ENCODE results near the gene CNNM3. TPM values are rescaled to one million over a fixed set of nuclear protein-coding genes. Genes with fewer than 3 reads are reported as not detected.

CNNM3 gene
- total RNA-seq, 1 donor from 2014 or later, result 16.5 TPM

DNA sequence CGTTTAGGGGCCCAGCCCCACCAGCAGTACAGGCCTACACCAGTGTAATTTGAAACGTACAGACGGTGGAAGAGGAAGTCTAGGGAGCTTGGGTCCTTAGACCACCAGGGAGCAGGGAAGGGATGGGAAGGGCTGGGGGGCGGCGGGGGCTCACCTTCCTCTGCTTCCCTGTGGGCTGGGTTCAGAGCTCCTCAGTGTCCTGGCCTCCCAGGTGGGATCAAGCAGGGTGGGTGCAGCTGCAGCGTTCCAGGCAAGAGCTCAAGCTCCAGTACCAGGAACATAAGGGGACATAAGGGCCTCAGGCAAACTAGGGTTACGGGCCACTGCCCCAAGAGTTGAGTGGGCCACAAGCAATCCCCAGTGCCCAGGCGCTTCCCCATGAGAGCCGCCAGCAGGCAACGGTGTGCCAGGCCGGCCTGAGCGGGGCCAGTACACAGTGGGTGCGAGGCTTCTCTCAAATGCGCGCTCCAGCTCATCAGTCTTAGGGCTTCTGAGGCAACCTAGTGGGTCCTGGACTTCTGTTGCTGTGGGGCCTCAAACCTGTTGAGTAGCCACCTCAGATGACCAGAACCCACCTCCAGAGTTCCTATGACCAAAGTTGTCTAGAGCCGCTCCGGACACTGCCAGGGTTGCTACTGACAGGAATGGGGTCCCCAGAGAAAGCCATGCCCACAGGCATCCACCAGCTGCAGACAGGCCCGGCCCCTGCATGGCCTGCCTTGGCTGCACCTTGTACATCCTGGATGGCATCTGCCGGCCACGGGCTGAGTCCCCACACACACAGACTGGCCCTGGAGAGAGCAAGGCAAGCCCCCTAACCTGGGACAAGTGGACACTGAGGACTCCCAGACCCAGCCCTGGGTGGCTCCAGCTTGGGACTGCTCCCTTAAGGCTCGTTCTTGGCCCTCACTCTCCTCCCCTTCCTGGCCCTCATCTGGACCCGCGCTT, 22.6 kb downstream of the CNNM3 start:
- peaks cover 15% of the 10 kb centered on the region for H3K4me1 ChIP-seq
- no peaks in the 10 kb centered on the region for H3K27me3 ChIP-seq
- no peak for DNase-seq (ENCODE audit: extremely low spot score in 2 of 2)
- no peak overlapping the region for H3K4me3 ChIP-seq
- intact Hi-C loops (cut with DNase I), result no loop called here
- TF ChIP-seq POLR2AphosphoS5 (IDR thresholded peaks at IDR 0.05; ENCODE audit: insufficient read depth in 1 of 2, low read depth in 1 of 2), result no peak
- TF ChIP-seq, protein P1, sequence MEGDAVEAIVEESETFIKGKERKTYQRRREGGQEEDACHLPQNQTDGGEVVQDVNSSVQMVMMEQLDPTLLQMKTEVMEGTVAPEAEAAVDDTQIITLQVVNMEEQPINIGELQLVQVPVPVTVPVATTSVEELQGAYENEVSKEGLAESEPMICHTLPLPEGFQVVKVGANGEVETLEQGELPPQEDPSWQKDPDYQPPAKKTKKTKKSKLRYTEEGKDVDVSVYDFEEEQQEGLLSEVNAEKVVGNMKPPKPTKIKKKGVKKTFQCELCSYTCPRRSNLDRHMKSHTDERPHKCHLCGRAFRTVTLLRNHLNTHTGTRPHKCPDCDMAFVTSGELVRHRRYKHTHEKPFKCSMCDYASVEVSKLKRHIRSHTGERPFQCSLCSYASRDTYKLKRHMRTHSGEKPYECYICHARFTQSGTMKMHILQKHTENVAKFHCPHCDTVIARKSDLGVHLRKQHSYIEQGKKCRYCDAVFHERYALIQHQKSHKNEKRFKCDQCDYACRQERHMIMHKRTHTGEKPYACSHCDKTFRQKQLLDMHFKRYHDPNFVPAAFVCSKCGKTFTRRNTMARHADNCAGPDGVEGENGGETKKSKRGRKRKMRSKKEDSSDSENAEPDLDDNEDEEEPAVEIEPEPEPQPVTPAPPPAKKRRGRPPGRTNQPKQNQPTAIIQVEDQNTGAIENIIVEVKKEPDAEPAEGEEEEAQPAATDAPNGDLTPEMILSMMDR (IDR thresholded peaks at IDR 0.05), result no peak
- TF ChIP-seq POLR2A (IDR thresholded peaks at IDR 0.05), result no peak
- H3K27ac ChIP-seq, result no peak overlapping the region
- no peaks in the 10 kb centered on the region for H3K9me3 ChIP-seq
- peaks cover 0 to 4% of the 10 kb centered on the region in 2 donors for H3K36me3 ChIP-seq

DNA sequence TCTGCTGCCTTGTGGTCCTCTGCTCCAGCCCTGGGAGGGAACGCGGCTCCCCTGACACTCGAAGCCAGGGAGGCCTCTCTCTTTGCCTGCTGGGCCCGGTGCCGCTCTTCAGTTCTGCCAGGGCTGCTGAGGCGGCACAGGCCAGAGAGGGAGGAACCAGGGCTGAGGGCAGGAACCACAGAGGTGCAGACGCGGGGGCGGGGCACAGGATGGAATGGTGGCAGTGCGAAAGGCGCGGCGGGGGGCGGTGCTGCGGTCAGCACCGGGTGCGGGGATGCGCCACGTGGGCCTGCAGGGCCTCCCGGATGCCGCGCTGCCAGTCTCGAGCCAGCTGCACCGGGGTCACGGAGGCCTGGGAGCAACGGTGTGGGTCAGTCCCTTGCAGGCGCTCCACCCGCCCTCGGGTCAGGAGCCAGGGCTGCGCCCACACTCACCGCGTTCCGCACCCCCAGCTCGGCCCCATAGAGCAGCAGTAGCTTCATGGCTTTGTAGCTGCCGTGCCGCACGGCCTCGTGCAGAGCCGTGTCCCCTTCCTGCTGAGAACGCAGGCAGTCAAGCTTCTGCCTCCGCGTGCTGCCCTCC, 23.3 kb downstream of the CNNM3 start:
- Histone ChIP-seq H3K36me3 (peaks cover 0 to 4% of the 10 kb centered on the region in 2 donors), H3K9me3 (no peaks in the 10 kb centered on the region), H3K4me3 (peak overlapping the region in 1 of 2 donors; percentile 12), H3K27ac (no peak overlapping the region), H3K27me3 (no peaks in the 10 kb centered on the region), H3K4me1 (peaks cover 15% of the 10 kb centered on the region)
- intact Hi-C loops (cut with DNase I), result no loop called here
- TF ChIP-seq POLR2AphosphoS5 (IDR thresholded peaks at IDR 0.05; ENCODE audit: insufficient read depth in 1 of 2, low read depth in 1 of 2), result peak in 1 of 2 donors; percentile 28
- TF ChIP-seq, protein P1 (IDR thresholded peaks at IDR 0.05), result no peak
- no peak for DNase-seq (ENCODE audit: extremely low spot score in 2 of 2)

DNA sequence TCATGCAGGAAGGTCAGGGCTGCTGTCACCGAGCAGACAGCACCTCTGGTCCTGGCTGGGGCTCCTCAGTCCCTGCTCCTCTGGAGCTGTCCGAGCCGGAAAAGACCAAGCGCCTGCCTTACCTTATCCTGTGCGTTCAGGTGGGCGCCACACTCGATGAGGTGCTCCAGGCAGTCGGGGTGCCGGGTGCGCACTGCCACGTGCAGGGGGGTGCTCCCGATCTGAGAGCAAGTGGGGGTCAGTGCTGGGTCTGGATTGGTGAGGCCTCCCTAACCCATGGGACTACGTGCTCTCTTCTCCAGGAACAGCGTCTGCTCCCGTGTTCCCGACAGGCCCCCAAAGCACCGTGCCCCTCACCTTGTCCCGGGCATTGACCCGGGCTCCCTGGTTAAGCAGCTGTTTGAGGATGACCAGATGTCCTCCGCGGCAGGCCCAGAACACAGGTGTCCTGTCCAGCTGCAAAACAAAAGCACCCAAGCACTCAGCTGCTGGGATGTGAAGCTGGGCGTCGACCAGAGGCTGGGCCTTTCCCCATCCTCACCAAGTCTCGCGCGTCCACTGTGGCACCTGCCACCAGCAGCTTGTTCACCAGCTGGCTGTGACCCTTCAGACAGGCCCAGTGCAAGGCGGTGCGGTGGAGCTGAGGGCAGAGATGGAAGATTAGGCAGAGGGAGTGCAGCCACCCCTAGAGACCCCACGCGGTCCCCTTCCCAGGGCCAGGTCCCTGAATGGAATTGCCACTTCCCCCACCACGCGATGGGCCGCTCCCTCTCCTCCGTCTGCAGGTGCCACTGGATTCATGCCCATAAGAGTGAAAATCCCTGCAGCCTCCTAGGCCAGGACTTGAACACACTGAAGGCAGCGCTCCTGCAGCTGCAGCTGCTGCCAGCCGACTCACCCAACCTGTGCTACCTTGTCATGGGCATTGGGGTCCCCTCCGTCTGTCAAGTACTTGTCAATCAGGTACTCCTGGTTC, 24.1 kb downstream of the CNNM3 start:
- TF ChIP-seq POLR2A (IDR thresholded peaks at IDR 0.05) (no peak), POLR2AphosphoS5 (IDR thresholded peaks at IDR 0.05; ENCODE audit: insufficient read depth in 1 of 2, low read depth in 1 of 2) (no peak)
- TF ChIP-seq, protein P1 (IDR thresholded peaks at IDR 0.05), result no peak
- no peak for DNase-seq (ENCODE audit: extremely low spot score in 2 of 2)
- peaks cover 15% of the 10 kb centered on the region for H3K4me1 ChIP-seq
- intact Hi-C loops (cut with DNase I), result no loop called here
- no peaks in the 10 kb centered on the region for H3K9me3 ChIP-seq
- no peak overlapping the region for H3K4me3 ChIP-seq
- H3K27me3 ChIP-seq, result no peaks in the 10 kb centered on the region
- no peaks in the 10 kb centered on the region for H3K36me3 ChIP-seq
- no peak overlapping the region for H3K27ac ChIP-seq

DNA sequence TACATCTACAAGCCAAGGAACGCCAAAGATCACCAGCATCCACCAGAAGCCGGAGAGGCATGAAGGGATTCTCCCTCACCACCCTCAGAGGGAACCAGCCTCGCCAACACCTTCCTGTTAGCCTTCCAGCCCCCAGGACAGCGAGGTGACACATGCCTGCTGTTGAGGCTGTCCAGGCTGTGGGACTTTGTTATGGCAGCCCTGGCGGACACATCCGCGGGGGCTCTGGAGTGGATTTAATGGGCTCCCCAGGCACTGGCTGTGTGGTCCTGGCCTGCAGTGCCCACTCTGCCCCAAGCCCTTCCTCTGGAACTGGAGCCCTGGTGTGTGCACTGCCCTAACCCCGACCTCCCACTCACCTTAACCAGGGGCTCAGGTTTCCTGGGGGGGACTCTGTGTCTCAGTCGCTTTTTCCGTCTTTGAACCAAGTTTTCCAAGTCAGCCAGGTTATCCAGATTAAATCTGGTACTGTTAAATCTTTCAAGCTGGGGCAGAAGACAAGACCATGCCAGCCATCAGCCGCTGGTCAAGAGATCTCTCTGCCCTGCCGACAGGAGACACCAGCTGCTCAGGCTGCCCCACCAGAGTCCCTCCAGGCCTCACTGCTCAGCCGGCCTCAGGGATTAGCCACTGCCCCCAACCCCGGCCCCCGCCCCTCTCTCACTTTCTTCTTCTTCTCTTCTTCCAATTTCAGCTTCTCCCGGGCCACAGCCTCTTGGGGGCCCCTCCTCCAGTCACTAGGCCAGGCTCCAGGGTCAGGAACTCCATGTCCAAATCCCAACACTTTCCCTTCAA, 25.8 kb downstream of the CNNM3 start:
- Histone ChIP-seq H3K27me3 (no peaks in the 10 kb centered on the region), H3K9me3 (no peaks in the 10 kb centered on the region), H3K27ac (no peak overlapping the region), H3K4me1 (peaks cover 15% of the 10 kb centered on the region), H3K36me3 (no peaks in the 10 kb centered on the region), H3K4me3 (no peak overlapping the region)
- no peak for DNase-seq (ENCODE audit: extremely low spot score in 2 of 2)
- intact Hi-C loops (cut with DNase I), result no loop called here
- TF ChIP-seq POLR2A (IDR thresholded peaks at IDR 0.05) (no peak), POLR2AphosphoS5 (IDR thresholded peaks at IDR 0.05; ENCODE audit: insufficient read depth in 1 of 2, low read depth in 1 of 2) (no peak)
- TF ChIP-seq, protein P1 (IDR thresholded peaks at IDR 0.05), result no peak
